ENCODE data around the gene RAD9A.

- no peak for TF ChIP-seq NFIC (IDR thresholded peaks at IDR 0.05; ENCODE audit: borderline replicate concordance)
- TF ChIP-seq GATA2 (CRISPR knock-in tag; IDR thresholded peaks at IDR 0.05): no peak
- 0 out of 2 replicates have a peak, but pooled peaks have one; percentile 19 for TF ChIP-seq CTCF (IDR thresholded peaks at IDR 0.05)
- TF ChIP-seq EP300 (IDR thresholded peaks at IDR 0.05; ENCODE audit: borderline replicate concordance in 1 of 2, low read depth in 1 of 2, low read length in 1 of 2): no peak
These were observed 9.2 kb downstream of the RAD9A start for GRCh38 chr11:67400942-67401494.
